Activated CD4-positive, alpha-beta memory T cell treated with anti-CD3 and anti-CD28 coated beads, Interleukin-2, amount 10 ng/mL, durations not matched to agents 7 days and 5 days (primary cell): ENCODE data around the gene IL6. TPM values are rescaled to one million over a fixed set of nuclear protein-coding genes. Genes with fewer than 3 reads are reported as not detected.
"Not testable (repeated sequence)": the region's sequence is repeated elsewhere in the genome, so short reads cannot be mapped to it uniquely, and the experiment has no call there.

ENCODE experiments used
- CTCF ChIA-PET: fragments of 350-600 bp; sonication (Branson Sonifier 250); formaldehyde crosslinking; loops from one replicate; lab custom pipeline; 2021; ENCODE audit warnings: antibody characterized with exemption, inconsistent platforms; lab: Charles Lee
- POLR2A ChIA-PET: fragments of 350-600 bp; sonication (Branson Sonifier 250); formaldehyde crosslinking; loops from one replicate; lab custom pipeline; 2021; ENCODE audit warnings: antibody characterized with exemption; lab: Charles Lee
- DNase-seq: peaks from one replicate; pipeline ENCODE4 v3.0.0-alpha.2; 2020
- H3K27ac Mint-ChIP-seq: one replicate; pipeline ENCODE4 v1.8.0; 2021; ENCODE audit warnings: mild to moderate bottlenecking, mixed read lengths
- H3K27me3 Mint-ChIP-seq: one replicate; pipeline ENCODE4 v1.8.0; 2021; ENCODE audit warnings: mixed read lengths
- H3K36me3 Mint-ChIP-seq: one replicate; pipeline ENCODE4 v1.8.0; 2021; ENCODE audit warnings: low read depth, mixed read lengths
- H3K4me1 Mint-ChIP-seq: one replicate; pipeline ENCODE4 v1.8.0; 2021; ENCODE audit warnings: mixed read lengths
- H3K4me3 Mint-ChIP-seq: one replicate; pipeline ENCODE4 v1.8.0; 2021; ENCODE audit warnings: mild to moderate bottlenecking, mixed read lengths
- H3K9me3 Mint-ChIP-seq: one replicate; pipeline ENCODE4 v1.8.0; 2021; ENCODE audit warnings: mixed read lengths
- total RNA-seq, 2 experiments: library from RNA; stranded (reverse); gene quantifications; one replicate each; pipeline ENCODE4 v1.2.3, GENCODE V29; 2021

The IL6 gene
- total RNA-seq, 2 experiments from 2014 or later, result 0.40 to 0.53 TPM

- Mint-ChIP-seq H3K4me1 (no peaks in the 10 kb centered on the region), H3K4me3 (no peak overlapping the region), H3K27me3 (peaks cover 28% of the 10 kb centered on the region), H3K36me3 (no peaks in the 10 kb centered on the region), H3K27ac (no peak overlapping the region), H3K9me3 (no peaks in the 10 kb centered on the region)
- no peak for DNase-seq
- ChIA-PET CTCF (interaction anchor here (0.5 kb wide), 1 partner anchor 122 kb away, joined by 3 read pairs; no protein-coding TSS in a partner anchor), POLR2A (no interaction called here)
Observed at GRCh38 chr7:22776964-22777363, 50.0 kb downstream of the IL6 start.

- H3K4me1 Mint-ChIP-seq, H3K9me3 Mint-ChIP-seq, H3K36me3 Mint-ChIP-seq, POLR2A ChIA-PET, H3K27ac Mint-ChIP-seq, H3K4me3 Mint-ChIP-seq, DNase-seq: not testable (repeated sequence)
- peaks cover 21% of the 10 kb centered on the region for H3K27me3 Mint-ChIP-seq
- CTCF ChIA-PET, result interaction anchor here (1.5 to 6.5 kb wide), 3 partner anchors 218 to 280 kb away, joined by 4 to 118 read pairs (median 14); partner anchors contain the start of gene STEAP1B
Observed at GRCh38 chr7:22779730-22780323, 52.8 kb downstream of the IL6 start.

GRCh38 chr7:22781230-22781711 is 54.3 kb downstream of the IL6 start:
- POLR2A ChIA-PET, result no interaction called here
- no peaks in the 10 kb centered on the region for H3K36me3 Mint-ChIP-seq
- H3K4me1 Mint-ChIP-seq, result no peaks in the 10 kb centered on the region
- CTCF ChIA-PET, result interaction anchor here (1.2 to 6.5 kb wide), 7 partner anchors 14 to 233 kb away, joined by 3 to 118 read pairs (median 5); partner anchors contain the start of gene IL6
- no peak for DNase-seq
- no peak overlapping the region for H3K27ac Mint-ChIP-seq
- H3K27me3 Mint-ChIP-seq, result peaks cover 17% of the 10 kb centered on the region
- no peaks in the 10 kb centered on the region for H3K9me3 Mint-ChIP-seq
- H3K4me3 Mint-ChIP-seq, result no peak overlapping the region

Other genes starting within 250 kb of the IL6 start
- under 1 TPM; 0.30 to 0.33 TPM for gene STEAP1B, start 227.0 kb upstream of the IL6 start, total RNA-seq
- gene TOMM7, start 95.6 kb downstream of the IL6 start, total RNA-seq, result 100 to 1,000 TPM; 279 to 280 TPM